ENCODE results near the gene FTH1.
A peak's percentile ranks its signal among the peaks of the same experiment; 100 is the strongest.

Gene FTH1

GRCh38 chr11:61963282-61964057 lies 4.0 kb downstream of the FTH1 start:
- Histone ChIP-seq H3K9me2 (replicated peaks; ENCODE audit: low read depth, low read length) (no peaks in the 10 kb centered on the region), H2AFZ (ENCODE audit: low read length) (no peak overlapping the region), H3K9me3 (ENCODE audit: insufficient read depth, low read depth, low read length) (no peaks in the 10 kb centered on the region), H3F3A (ENCODE audit: low read depth) (peaks cover 5% of the 10 kb centered on the region; the same call in 1 of the 2 replicates), H3K79me2 (ENCODE audit: insufficient read depth, low read length) (peaks cover 46% of the 10 kb centered on the region), H3K9ac (ENCODE audit: low read depth, low read length, poor library complexity, severe bottlenecking) (no peak overlapping the region), H4K20me1 (ENCODE audit: insufficient read depth, low read length, poor library complexity, severe bottlenecking) (peaks cover 37% of the 10 kb centered on the region), H3K4me1 (ENCODE audit: insufficient read depth, low read length, poor library complexity, severe bottlenecking) (peaks cover 26% of the 10 kb centered on the region), H3K4me3 (ENCODE audit: low read length, poor library complexity, severe bottlenecking) (no peak overlapping the region), H3K27me3 (ENCODE audit: insufficient read depth, low read length, poor library complexity, severe bottlenecking) (peaks cover 6% of the 10 kb centered on the region), H3K36me3 (ENCODE audit: insufficient read depth, low read length) (peaks cover 21% of the 10 kb centered on the region; the same call in 1 of the 2 replicates), H3K4me2 (ENCODE audit: low read depth, low read length, poor library complexity, severe bottlenecking) (peak overlapping the region; percentile 19)
- TF ChIP-seq CTCF (conservative IDR thresholded peaks at IDR 0.05; ENCODE audit: low read length) (no peak), EZH2phosphoT487 (IDR thresholded peaks at IDR 0.05; ENCODE audit: borderline replicate concordance) (no peak)

DNA sequence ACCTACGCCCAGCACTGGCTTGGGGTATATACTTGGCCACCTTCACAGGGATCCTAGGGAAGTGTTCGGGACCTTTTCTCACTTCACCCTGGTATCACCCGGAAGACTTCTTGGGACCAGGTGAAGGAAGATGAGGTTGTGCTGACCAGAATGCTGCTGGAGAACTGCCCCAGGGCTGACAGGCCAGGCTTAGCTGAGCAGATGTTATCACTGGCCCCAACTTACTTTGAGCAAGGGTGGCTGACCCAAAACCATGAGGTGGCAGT lies 4.5 kb downstream of the FTH1 start:
- Histone ChIP-seq H3K4me3 (ENCODE audit: low read length, poor library complexity, severe bottlenecking) (no peak overlapping the region), H3K79me2 (ENCODE audit: insufficient read depth, low read length) (peaks cover 40% of the 10 kb centered on the region), H3K4me1 (ENCODE audit: insufficient read depth, low read length, poor library complexity, severe bottlenecking) (peaks cover 22% of the 10 kb centered on the region), H2AFZ (ENCODE audit: low read length) (no peak overlapping the region), H3K9me2 (replicated peaks; ENCODE audit: low read depth, low read length) (no peaks in the 10 kb centered on the region), H3K9ac (ENCODE audit: low read depth, low read length, poor library complexity, severe bottlenecking) (no peak overlapping the region), H3F3A (ENCODE audit: low read depth) (peaks cover 5% of the 10 kb centered on the region; the same call in 1 of the 2 replicates), H3K9me3 (ENCODE audit: insufficient read depth, low read depth, low read length) (no peaks in the 10 kb centered on the region), H3K36me3 (ENCODE audit: insufficient read depth, low read length) (peaks cover 21% of the 10 kb centered on the region; the same call in 1 of the 2 replicates), H4K20me1 (ENCODE audit: insufficient read depth, low read length, poor library complexity, severe bottlenecking) (peaks cover 37% of the 10 kb centered on the region), H3K4me2 (ENCODE audit: low read depth, low read length, poor library complexity, severe bottlenecking) (no peak overlapping the region), H3K27me3 (ENCODE audit: insufficient read depth, low read length, poor library complexity, severe bottlenecking) (peaks cover 6% of the 10 kb centered on the region)
- TF ChIP-seq EZH2phosphoT487 (IDR thresholded peaks at IDR 0.05; ENCODE audit: borderline replicate concordance) (no peak), CTCF (conservative IDR thresholded peaks at IDR 0.05; ENCODE audit: low read length) (no peak)

DNA sequence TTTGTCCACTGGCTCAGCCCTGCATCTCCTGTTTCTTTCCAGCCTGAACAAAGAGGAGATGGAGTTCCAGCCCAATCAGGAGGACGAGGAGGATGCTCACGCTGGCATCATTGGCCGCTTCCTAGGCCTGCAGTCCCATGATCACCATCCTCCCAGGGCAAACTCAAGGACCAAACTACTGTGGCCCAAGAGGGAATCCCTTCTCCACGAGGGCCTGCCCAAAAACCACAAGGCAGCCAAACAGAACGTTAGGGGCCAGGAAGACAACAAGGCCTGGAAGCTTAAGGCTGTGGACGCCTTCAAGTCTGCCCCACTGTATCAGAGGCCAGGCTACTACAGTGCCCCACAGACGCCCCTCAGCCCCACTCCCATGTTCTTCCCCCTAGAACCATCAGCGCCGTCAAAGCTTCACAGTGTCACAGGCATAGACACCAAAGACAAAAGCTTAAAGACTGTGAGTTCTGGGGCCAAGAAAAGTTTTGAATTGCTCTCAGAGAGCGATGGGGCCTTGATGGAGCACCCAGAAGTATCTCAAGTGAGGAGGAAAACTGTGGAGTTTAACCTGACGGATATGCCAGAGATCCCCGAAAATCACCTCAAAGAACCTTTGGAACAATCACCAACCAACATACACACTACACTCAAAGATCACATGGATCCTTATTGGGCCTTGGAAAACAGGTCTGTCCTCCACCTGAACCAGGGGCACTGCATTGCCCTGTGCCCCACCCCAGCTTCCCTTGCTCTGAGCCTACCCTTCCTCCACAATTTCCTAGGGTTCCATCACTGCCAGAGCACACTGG lies 5.0 kb downstream of the FTH1 start:
- Histone ChIP-seq H3K4me2 (ENCODE audit: low read depth, low read length, poor library complexity, severe bottlenecking) (no peak overlapping the region), H3F3A (ENCODE audit: low read depth) (peaks cover 5% of the 10 kb centered on the region; the same call in 1 of the 2 replicates), H3K27me3 (ENCODE audit: insufficient read depth, low read length, poor library complexity, severe bottlenecking) (peaks cover 6% of the 10 kb centered on the region), H3K9me3 (ENCODE audit: insufficient read depth, low read depth, low read length) (no peaks in the 10 kb centered on the region), H3K9ac (ENCODE audit: low read depth, low read length, poor library complexity, severe bottlenecking) (no peak overlapping the region), H3K36me3 (ENCODE audit: insufficient read depth, low read length) (peaks cover 21% of the 10 kb centered on the region; the same call in 1 of the 2 replicates), H3K79me2 (ENCODE audit: insufficient read depth, low read length) (peaks cover 37% of the 10 kb centered on the region), H3K4me3 (ENCODE audit: low read length, poor library complexity, severe bottlenecking) (no peak overlapping the region), H3K4me1 (ENCODE audit: insufficient read depth, low read length, poor library complexity, severe bottlenecking) (peaks cover 22% of the 10 kb centered on the region), H4K20me1 (ENCODE audit: insufficient read depth, low read length, poor library complexity, severe bottlenecking) (peaks cover 37% of the 10 kb centered on the region), H2AFZ (ENCODE audit: low read length) (no peak overlapping the region), H3K9me2 (replicated peaks; ENCODE audit: low read depth, low read length) (no peaks in the 10 kb centered on the region)
- TF ChIP-seq CTCF (conservative IDR thresholded peaks at IDR 0.05; ENCODE audit: low read length) (no peak), EZH2phosphoT487 (IDR thresholded peaks at IDR 0.05; ENCODE audit: borderline replicate concordance) (no peak)

Measured in Loucy (cell line).